ENCODE measurements around the gene MTPN.

Gene MTPN

DNA sequence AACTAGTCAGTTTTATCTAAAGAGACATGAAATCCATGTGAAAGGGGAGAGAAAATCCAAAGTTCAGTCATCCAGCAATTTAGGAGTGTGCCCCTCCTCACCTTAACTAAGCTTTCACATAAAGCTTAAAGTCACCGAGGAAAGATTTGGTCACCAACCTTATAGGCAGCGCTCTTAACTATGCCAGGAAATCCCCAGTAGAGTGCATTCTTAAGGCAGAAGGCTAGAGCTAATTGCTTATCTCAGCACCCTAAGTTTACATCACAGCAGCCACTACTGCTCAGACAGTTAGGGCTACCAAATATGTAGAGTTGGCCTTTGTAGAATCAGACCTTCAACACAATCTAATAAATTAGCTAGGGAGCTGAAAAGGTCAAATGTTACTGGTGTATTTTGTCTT lies 47.9 kb downstream of the MTPN start:
- DNase-seq (ENCODE audit: extremely low read depth in 1 of 2, low read depth in 1 of 2) = no peak

DNA sequence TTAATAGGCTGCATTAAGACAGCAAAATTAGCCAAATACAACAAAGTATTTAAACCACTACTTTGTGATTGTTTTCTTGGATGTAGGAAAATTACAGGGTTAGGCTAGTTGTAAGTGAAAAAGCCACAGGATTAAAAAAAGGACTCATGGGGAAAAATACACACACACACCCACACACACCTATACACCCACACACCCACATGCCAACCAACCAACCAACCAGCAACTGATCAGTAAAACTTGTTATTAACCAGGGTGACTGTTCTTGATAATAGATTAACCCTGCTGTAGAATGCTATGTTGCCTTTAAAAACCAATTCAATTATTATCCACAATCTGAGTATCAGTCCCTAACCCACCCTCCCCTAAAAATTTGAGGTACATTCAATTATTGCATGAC lies 49.0 kb downstream of the MTPN start:
- no peak for DNase-seq (ENCODE audit: extremely low read depth in 1 of 2, low read depth in 1 of 2)

DNA sequence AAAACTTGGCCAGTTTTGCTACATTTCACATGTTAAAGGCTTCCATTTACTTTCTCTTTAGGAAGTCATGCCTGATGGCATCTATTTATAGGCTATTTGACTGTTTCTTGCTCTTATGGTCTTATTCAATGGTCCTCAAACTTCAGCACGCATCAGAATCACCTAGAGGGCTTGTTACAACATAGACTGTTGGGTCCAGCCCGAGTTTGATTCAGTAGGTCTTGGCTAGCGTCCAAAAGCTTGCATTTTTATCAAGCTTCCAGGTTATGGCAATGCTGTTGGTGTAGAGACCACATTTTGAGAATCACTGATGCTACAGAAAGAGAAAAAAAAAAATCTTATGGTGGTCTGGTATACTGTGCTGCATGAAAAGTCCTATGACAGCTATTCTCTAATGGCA lies 51.9 kb downstream of the MTPN start:
- DNase-seq (ENCODE audit: extremely low read depth in 1 of 2, low read depth in 1 of 2) = no peak

DNA sequence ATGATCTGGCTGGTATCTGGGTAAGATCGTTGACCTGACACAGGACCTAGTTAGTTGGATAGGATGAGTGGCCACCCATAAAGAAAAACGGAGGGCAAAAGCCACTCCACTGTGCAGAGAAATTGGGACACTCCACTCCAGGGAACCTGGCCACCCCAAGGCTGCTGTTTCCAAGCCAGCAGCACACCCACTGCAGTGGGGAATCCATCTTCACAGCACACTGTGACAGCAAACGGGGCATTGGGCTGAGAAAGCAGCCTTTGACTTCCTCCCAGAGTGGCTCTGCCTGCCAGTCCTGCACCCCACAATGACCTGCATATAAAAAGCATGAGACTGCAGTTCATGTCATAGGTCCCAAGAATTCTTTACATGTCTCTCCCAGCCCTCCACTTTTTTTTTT lies 52.9 kb downstream of the MTPN start:
- no peak for DNase-seq (ENCODE audit: extremely low read depth in 1 of 2, low read depth in 1 of 2)

- no peak for DNase-seq (ENCODE audit: extremely low read depth in 1 of 2, low read depth in 1 of 2)
Measured at GRCh38 chr7:135922263-135922662, 54.9 kb downstream of the MTPN start.

DNA sequence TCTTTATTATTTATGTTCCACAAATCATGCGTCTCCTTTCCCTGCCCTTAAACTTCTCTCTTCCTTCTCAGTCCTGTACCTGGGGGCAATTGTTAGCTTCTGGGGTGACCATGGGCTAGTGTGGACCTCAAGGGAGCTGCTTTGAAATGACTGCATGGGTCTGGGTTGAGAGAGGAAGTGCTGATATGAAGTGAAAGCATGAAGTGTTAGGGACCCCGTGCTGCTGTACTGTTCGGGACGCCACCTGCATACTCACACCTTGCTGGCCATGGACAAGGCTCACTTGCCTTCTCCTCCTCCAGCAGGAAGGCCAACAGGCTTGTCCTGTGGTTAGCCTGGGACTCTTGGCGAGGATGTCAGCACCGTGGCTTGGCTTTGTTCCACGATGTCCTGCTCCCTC lies 56.7 kb downstream of the MTPN start:
- DNase-seq (ENCODE audit: extremely low read depth in 1 of 2, low read depth in 1 of 2) = no peak

DNA sequence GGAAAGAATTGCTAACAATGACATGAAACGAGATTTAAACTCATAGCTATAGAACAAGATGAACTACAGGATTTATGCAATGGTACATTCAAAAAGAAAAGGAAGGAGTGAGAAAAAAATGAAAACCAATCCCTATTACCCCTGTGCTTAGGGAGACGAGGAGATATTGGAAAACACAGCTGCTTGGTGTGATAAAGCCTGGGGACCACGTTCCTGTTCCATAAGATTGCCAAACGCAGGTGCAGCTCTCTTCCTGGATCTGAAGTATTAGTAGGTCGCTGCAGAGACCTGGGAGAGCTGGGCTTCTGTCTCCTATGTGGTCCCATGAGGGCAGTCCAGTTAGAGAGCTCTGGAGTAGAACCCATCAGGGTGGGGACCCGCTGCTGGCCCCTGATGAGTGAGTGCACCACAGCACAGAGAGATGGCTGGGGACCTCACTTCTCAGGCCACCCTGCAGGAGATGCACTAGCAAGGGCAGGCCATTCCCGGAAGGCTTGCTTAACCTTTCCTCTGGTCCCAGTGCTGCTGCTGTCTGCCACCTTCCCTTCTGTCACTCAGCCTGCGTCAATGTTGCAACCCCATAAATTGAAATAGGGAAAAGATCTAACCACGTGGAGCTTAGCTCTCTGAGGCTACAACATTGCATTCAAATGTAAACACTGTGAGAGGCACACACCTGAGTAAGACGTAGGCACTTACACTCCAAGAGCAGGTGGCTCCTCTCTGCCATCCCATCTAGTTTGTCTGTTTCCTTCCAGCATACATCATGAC lies 57.9 kb downstream of the MTPN start:
- no peak for DNase-seq (ENCODE audit: extremely low read depth in 1 of 2, low read depth in 1 of 2)

DNA sequence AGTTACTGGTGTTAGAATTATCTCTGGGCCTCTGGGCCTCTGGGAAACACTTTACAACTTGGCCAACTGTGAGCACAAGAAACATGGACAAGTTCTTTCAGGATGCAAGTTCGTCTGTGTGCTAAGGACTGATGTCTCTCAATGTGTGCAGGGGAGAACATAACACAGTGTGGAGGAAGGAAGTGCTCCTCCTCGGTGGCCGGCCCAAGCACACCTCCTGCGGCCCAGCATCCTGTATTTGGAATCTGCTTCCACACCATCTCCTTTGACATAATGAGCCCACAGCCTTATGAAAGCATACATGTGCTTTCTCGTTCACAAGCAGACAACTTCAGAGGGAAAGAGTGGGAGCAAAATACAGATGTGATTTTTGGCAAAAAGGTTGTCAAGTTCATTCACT lies 59.0 kb downstream of the MTPN start:
- no peak for DNase-seq (ENCODE audit: extremely low read depth in 1 of 2, low read depth in 1 of 2)

DNA sequence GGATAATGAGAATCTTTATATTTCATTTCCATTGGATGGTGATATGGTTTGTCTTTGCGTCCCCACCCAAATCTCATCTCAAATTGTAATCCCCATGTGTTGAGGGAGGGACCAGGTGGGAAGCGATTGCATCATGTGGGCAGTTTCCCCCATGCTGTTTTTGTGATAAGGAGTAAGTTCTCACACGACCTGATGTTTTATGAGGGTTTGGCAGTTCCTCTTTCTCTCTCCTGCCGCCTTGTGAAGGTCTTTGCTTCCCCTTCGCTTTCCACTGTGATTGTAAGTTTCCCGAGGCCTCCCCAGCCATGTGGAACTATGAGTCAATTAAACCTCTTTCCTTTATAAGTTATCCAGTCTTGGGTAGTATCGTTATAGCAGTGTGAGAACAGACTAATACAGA lies 59.4 kb downstream of the MTPN start:
- DNase-seq (ENCODE audit: extremely low read depth in 1 of 2, low read depth in 1 of 2) = no peak

DNA sequence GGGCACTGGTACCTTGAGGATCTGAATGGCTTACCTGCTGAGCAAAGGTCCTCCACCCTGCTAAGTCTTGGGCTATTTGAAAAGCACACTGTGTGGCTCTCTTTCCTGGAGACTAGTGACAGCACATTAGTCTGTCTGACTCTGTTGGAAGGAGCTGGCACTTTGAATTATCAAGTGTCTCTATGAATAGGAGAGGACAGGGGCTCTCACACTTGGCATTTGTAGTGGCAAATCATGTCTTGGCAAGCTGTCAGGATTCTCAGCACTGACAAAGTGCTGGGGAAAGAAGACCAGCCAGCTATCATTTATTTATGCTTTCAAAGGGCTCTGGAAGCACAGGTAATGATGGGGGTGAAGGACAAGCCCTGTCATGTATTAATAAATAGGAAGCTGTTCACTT lies 62.8 kb downstream of the MTPN start:
- DNase-seq (ENCODE audit: extremely low read depth in 1 of 2, low read depth in 1 of 2) = no peak

GRCh38 chr7:135913404-135913803 lies 63.8 kb downstream of the MTPN start:
- DNase-seq (ENCODE audit: extremely low read depth in 1 of 2, low read depth in 1 of 2) = no peak

- no peak for DNase-seq (ENCODE audit: extremely low read depth in 1 of 2, low read depth in 1 of 2)
Measured at GRCh38 chr7:135911099-135911498, 66.1 kb downstream of the MTPN start.

- DNase-seq (ENCODE audit: extremely low read depth in 1 of 2, low read depth in 1 of 2) = no peak
Measured at GRCh38 chr7:135910393-135911036, 66.6 kb downstream of the MTPN start.

DNA sequence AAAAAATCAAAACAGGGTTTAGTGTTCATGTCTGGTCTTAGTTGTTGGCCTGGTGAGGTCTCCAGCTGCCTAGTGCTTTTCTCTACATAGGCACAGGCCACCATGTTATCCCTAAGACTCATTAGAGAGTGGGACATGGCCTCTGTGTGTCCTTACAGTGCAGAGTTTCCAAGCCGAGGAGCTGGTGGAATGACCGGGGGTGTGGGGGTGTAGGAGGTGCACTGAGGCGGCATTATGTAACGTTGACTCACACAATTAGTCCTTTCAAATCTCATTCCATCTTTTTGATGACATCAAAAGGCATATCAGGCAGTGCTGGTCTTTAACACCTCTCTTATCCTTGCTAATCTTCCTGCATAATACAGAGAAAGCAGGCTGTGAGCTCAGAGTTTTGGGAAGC lies 71.3 kb downstream of the MTPN start:
- DNase-seq (ENCODE audit: extremely low read depth in 1 of 2, low read depth in 1 of 2) = no peak

DNA sequence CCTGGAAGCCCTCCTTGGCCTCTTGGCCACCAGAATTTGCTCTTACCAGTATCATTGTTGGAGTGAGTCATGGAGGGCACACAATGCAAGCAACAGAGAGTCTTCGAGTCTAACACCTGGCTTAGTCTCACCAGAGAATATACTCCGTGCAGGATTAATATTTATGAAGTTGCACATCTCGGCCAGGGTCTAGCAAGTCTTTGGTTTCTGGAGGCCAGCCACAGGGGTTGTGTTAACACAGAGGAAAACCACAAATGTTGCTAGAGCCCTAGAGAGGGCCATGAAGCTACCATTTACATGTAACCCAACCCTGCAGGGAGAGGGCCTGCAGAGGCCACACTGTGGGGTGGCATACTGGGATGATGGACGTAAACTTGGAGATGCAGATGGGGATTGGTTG lies 71.8 kb downstream of the MTPN start:
- DNase-seq (ENCODE audit: extremely low read depth in 1 of 2, low read depth in 1 of 2) = no peak

GRCh38 chr7:135904282-135904681 lies 72.9 kb downstream of the MTPN start:
- no peak for DNase-seq (ENCODE audit: extremely low read depth in 1 of 2, low read depth in 1 of 2)

GRCh38 chr7:135901585-135902540 lies 75.3 kb downstream of the MTPN start:
- DNase-seq (ENCODE audit: extremely low read depth in 1 of 2, low read depth in 1 of 2) = no peak

DNA sequence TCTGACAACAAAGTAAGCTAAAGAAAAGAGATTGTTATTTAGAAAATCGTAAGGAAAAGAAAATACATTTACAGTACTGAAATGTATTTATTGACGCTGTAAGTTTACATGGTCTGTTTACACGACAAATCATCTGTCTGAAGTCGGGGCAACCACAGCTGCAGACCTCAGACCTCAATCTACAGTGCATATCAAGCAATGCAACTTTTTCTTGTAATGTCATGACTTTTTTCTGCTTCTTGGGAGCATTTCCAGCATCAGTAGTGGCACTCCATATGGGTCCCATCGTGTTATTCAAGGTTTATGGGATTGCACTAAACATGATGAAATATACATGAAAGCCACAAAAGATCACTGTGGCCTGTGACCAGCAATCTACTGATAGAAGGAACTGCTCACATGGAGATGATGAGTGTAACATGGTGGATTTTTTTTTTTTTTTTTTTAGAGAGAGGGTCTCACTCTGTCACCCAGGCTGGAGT lies 77.1 kb downstream of the MTPN start:
- no peak for DNase-seq (ENCODE audit: extremely low read depth in 1 of 2, low read depth in 1 of 2)

GRCh38 chr7:135899458-135900064 lies 77.6 kb downstream of the MTPN start:
- DNase-seq (ENCODE audit: extremely low read depth in 1 of 2, low read depth in 1 of 2) = no peak

DNA sequence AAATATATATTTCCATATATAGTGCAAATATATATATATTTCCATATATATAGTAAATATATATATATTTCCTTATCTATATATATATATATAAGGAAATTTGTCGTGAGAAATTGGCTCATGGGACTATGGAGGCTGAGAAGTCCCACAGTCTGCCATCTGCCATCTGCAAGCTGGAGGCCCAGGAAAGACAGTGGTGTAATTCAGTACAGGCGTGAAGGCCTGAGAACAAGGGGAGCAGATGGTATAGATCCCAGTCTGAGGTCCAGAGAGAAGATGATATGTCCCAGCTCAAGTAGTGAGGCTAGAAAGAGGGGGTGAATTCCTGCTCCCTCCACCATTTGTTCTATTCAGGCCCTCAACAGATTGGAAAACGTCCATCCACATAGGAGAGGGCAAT lies 78.9 kb downstream of the MTPN start:
- DNase-seq (ENCODE audit: extremely low read depth in 1 of 2, low read depth in 1 of 2) = no peak

DNA sequence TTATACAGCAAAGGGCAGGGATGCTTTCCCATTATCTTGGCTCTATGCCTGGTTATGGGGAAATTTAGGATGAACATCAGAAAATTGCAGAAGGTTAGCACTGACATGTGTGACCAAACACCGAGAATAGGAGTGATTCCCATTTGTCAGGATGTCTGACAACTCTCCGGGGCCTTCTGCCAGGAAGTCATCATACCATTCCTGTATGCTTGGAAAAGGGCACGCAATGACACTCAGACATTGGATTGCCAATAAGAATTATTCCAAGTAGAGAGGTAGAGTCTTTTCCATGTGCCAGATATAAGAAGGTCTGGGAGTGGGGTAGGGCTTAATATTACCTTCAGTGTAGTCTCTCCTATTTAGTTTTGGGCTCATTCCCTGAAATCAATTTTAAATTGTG lies 82.3 kb downstream of the MTPN start:
- no peak for DNase-seq (ENCODE audit: extremely low read depth in 1 of 2, low read depth in 1 of 2)
